NCI-H82 treated with DMSO at 0.1 percent for 48 hours (cell line): Measurements from ENCODE around the gene ZFR2.

Source experiments
- DNase-seq: peaks from one replicate; lab custom pipeline; 2025; ENCODE audit not compliant: unreplicated experiment; lab: John Stamatoyannopoulos, UW

Gene ZFR2

GRCh38 chr19:3837922-3838321, 30.9 kb downstream of the ZFR2 start:
- no peak for DNase-seq

- no peak for DNase-seq
Observed at GRCh38 chr19:3837332-3837731, 31.5 kb downstream of the ZFR2 start.

- DNase-seq: no peak
Observed at GRCh38 chr19:3836887-3837286, 32.0 kb downstream of the ZFR2 start.

GRCh38 chr19:3835055-3835435, 33.8 kb downstream of the ZFR2 start:
- no peak for DNase-seq

- no peak for DNase-seq
Observed at GRCh38 chr19:3834349-3835054, 34.3 kb downstream of the ZFR2 start.

GRCh38 chr19:3833578-3834348, 35.1 kb downstream of the ZFR2 start:
- no peak for DNase-seq

GRCh38 chr19:3832001-3832400, 36.8 kb downstream of the ZFR2 start:
- DNase-seq: no peak

- DNase-seq: no peak
Observed at GRCh38 chr19:3831601-3832000, 37.2 kb downstream of the ZFR2 start.

GRCh38 chr19:3830621-3831589, 37.9 kb downstream of the ZFR2 start:
- no peak for DNase-seq

- no peak for DNase-seq
Observed at GRCh38 chr19:3827306-3827705, 41.5 kb downstream of the ZFR2 start.

- no peak for DNase-seq
Observed at GRCh38 chr19:3826163-3826562, 42.7 kb downstream of the ZFR2 start.

- DNase-seq: no peak
Observed at GRCh38 chr19:3825286-3825956, 43.4 kb downstream of the ZFR2 start.

- DNase-seq: no peak
Observed at GRCh38 chr19:3823350-3823713, 45.5 kb downstream of the ZFR2 start.

GRCh38 chr19:3822683-3823349, 46.0 kb downstream of the ZFR2 start:
- no peak for DNase-seq

GRCh38 chr19:3821857-3822364, 46.9 kb downstream of the ZFR2 start:
- DNase-seq: no peak

GRCh38 chr19:3821156-3821555, 47.7 kb downstream of the ZFR2 start:
- no peak for DNase-seq

GRCh38 chr19:3819989-3820388, 48.8 kb downstream of the ZFR2 start:
- DNase-seq: no peak

- DNase-seq: no peak
Observed at GRCh38 chr19:3818918-3819317, 49.9 kb downstream of the ZFR2 start.

GRCh38 chr19:3818466-3818865, 50.4 kb downstream of the ZFR2 start:
- DNase-seq: no peak

GRCh38 chr19:3817761-3818160, 51.1 kb downstream of the ZFR2 start:
- DNase-seq: no peak
